Measurements from ENCODE around the gene RPS24. TPM values are rescaled to one million over a fixed set of nuclear protein-coding genes. Genes with fewer than 3 reads are reported as not detected.
"Not testable (repeated sequence)": the region's sequence is repeated elsewhere in the genome, so short reads cannot be mapped to it uniquely, and the experiment has no call there.

Gene RPS24
- polyA plus RNA-seq, 1 donor (not counting 4 experiments of a cell fraction or from before 2014, with no cell fraction given) = 5,180 TPM

GRCh38 chr10:78063236-78063635 lies 29.6 kb downstream of the RPS24 start:
- Histone ChIP-seq H3K79me2 (ENCODE audit: control insufficient read depth, insufficient read depth, low read length) (no peaks in the 10 kb centered on the region), H2AFZ (ENCODE audit: control insufficient read depth, low read length) (no peak overlapping the region), H3K36me3 (ENCODE audit: control insufficient read depth in 2 of 2, extremely low read depth in 1 of 2, insufficient read depth in 2 of 2, low read length in 2 of 2) (no peaks in the 10 kb centered on the region), H3K9ac (ENCODE audit: control insufficient read depth, extremely low read depth, insufficient read depth, low read length) (no peak overlapping the region), H3K9me1 (ENCODE audit: control insufficient read depth, extremely low read depth, insufficient read depth, low read length) (no peaks in the 10 kb centered on the region), H3K4me3 (ENCODE audit: control insufficient read depth in 2 of 3, extremely low read depth in 1 of 3, insufficient read depth in 2 of 3, low read depth in 1 of 3, low read length in 3 of 3) (no peak overlapping the region), H3K4me2 (ENCODE audit: control insufficient read depth, extremely low read depth, insufficient read depth, low read depth, low read length) (no peak overlapping the region), H3K9me3 (ENCODE audit: control insufficient read depth, low read depth, low read length) (no peaks in the 10 kb centered on the region), H3K4me1 (ENCODE audit: control insufficient read depth, extremely low read depth, insufficient read depth, low read length) (no peaks in the 10 kb centered on the region), H3K27ac (ENCODE audit: control insufficient read depth, insufficient read depth, low read length) (no peak overlapping the region), H3K27me3 (ENCODE audit: control insufficient read depth, extremely low read depth, insufficient read depth, low read length) (no peaks in the 10 kb centered on the region), H4K20me1 (ENCODE audit: control insufficient read depth, extremely low read depth, insufficient read depth, low read length) (no peaks in the 10 kb centered on the region)
- TF ChIP-seq EZH2 (IDR thresholded peaks at IDR 0.05; ENCODE audit: low read length) = no peak
- no peak for TF ChIP-seq CTCF (optimal IDR thresholded peaks at IDR 0.05 in 1 of 3, IDR thresholded peaks at IDR 0.05 in 1 of 3, conservative IDR thresholded peaks at IDR 0.05 in 1 of 3; ENCODE audit: extremely low read depth in 1 of 3, insufficient read depth in 2 of 3, low read length in 3 of 3)
- dilution Hi-C loops (cut with MboI; ENCODE audit: extremely low pct_ligation_motif_present, low sequenced_read_pairs) = no loop called here
- no peak for DNase-seq (ENCODE audit: low read depth, low spot score)
- FAIRE-seq = no peak

GRCh38 chr10:78064919-78065318 lies 31.3 kb downstream of the RPS24 start:
- FAIRE-seq; H3K9ac ChIP-seq (ENCODE audit: control insufficient read depth, extremely low read depth, insufficient read depth, low read length); dilution Hi-C loops (cut with MboI; ENCODE audit: extremely low pct_ligation_motif_present, low sequenced_read_pairs); H3K27ac ChIP-seq (ENCODE audit: control insufficient read depth, insufficient read depth, low read length); H3K36me3 ChIP-seq (ENCODE audit: control insufficient read depth in 2 of 2, extremely low read depth in 1 of 2, insufficient read depth in 2 of 2, low read length in 2 of 2); H3K4me2 ChIP-seq (ENCODE audit: control insufficient read depth, extremely low read depth, insufficient read depth, low read depth, low read length); H3K9me1 ChIP-seq (ENCODE audit: control insufficient read depth, extremely low read depth, insufficient read depth, low read length); H3K27me3 ChIP-seq (ENCODE audit: control insufficient read depth, extremely low read depth, insufficient read depth, low read length); H3K9me3 ChIP-seq (ENCODE audit: control insufficient read depth, low read depth, low read length); H3K79me2 ChIP-seq (ENCODE audit: control insufficient read depth, insufficient read depth, low read length); H3K4me1 ChIP-seq (ENCODE audit: control insufficient read depth, extremely low read depth, insufficient read depth, low read length); DNase-seq (ENCODE audit: low read depth, low spot score); H4K20me1 ChIP-seq (ENCODE audit: control insufficient read depth, extremely low read depth, insufficient read depth, low read length); H3K4me3 ChIP-seq (ENCODE audit: control insufficient read depth in 2 of 3, extremely low read depth in 1 of 3, insufficient read depth in 2 of 3, low read depth in 1 of 3, low read length in 3 of 3); H2AFZ ChIP-seq (ENCODE audit: control insufficient read depth, low read length): not testable (repeated sequence)

- dilution Hi-C loops (cut with MboI; ENCODE audit: extremely low pct_ligation_motif_present, low sequenced_read_pairs) = no loop called here
- H3K4me2 ChIP-seq (ENCODE audit: control insufficient read depth, extremely low read depth, insufficient read depth, low read depth, low read length) = no peak overlapping the region
- no peaks in the 10 kb centered on the region for H3K9me3 ChIP-seq (ENCODE audit: control insufficient read depth, low read depth, low read length)
- no peaks in the 10 kb centered on the region for H3K4me1 ChIP-seq (ENCODE audit: control insufficient read depth, extremely low read depth, insufficient read depth, low read length)
- no peaks in the 10 kb centered on the region for H3K36me3 ChIP-seq (ENCODE audit: control insufficient read depth in 2 of 2, extremely low read depth in 1 of 2, insufficient read depth in 2 of 2, low read length in 2 of 2)
- no peak overlapping the region for H3K9ac ChIP-seq (ENCODE audit: control insufficient read depth, extremely low read depth, insufficient read depth, low read length)
- H3K27ac ChIP-seq (ENCODE audit: control insufficient read depth, insufficient read depth, low read length) = no peak overlapping the region
- H3K4me3 ChIP-seq (ENCODE audit: control insufficient read depth in 2 of 3, extremely low read depth in 1 of 3, insufficient read depth in 2 of 3, low read depth in 1 of 3, low read length in 3 of 3) = no peak overlapping the region
- no peaks in the 10 kb centered on the region for H3K9me1 ChIP-seq (ENCODE audit: control insufficient read depth, extremely low read depth, insufficient read depth, low read length)
- no peak overlapping the region for H2AFZ ChIP-seq (ENCODE audit: control insufficient read depth, low read length)
- no peak for TF ChIP-seq CTCF (optimal IDR thresholded peaks at IDR 0.05 in 1 of 3, IDR thresholded peaks at IDR 0.05 in 1 of 3, conservative IDR thresholded peaks at IDR 0.05 in 1 of 3; ENCODE audit: extremely low read depth in 1 of 3, insufficient read depth in 2 of 3, low read length in 3 of 3)
- no peak for TF ChIP-seq EZH2 (IDR thresholded peaks at IDR 0.05; ENCODE audit: low read length)
- H3K27me3 ChIP-seq (ENCODE audit: control insufficient read depth, extremely low read depth, insufficient read depth, low read length) = no peaks in the 10 kb centered on the region
- FAIRE-seq (no peak), DNase-seq (ENCODE audit: low read depth, low spot score) (no peak)
- no peaks in the 10 kb centered on the region for H4K20me1 ChIP-seq (ENCODE audit: control insufficient read depth, extremely low read depth, insufficient read depth, low read length)
- no peaks in the 10 kb centered on the region for H3K79me2 ChIP-seq (ENCODE audit: control insufficient read depth, insufficient read depth, low read length)
Measured at GRCh38 chr10:78065611-78066010, 31.9 kb downstream of the RPS24 start.

All from keratinocyte (primary cell).